ENCODE measurements around the gene LYRM7.
A peak's percentile ranks its signal among the peaks of the same experiment; 100 is the strongest.
"Not testable (repeated sequence)": the region's sequence is repeated elsewhere in the genome, so short reads cannot be mapped to it uniquely, and the experiment has no call there.

Gene LYRM7

GRCh38 chr5:131170540-131171275, at the start of gene LYRM7:
LYRM7 (plus strand) TSS chr5:131170944; CDS start chr5:131171021, 77 bp downstream.
- peak; percentile 99 for DNase-seq

- DNase-seq: not testable (repeated sequence)
Measured at GRCh38 chr5:131127244-131127643, 43.5 kb upstream of the LYRM7 start.

- no peak for DNase-seq
Measured at GRCh38 chr5:131129306-131129705, 41.4 kb upstream of the LYRM7 start.

GRCh38 chr5:131133091-131133490, 37.7 kb upstream of the LYRM7 start:
- DNase-seq: not testable (repeated sequence)

GRCh38 chr5:131138406-131138805, 32.3 kb upstream of the LYRM7 start:
- peak; percentile 6 for DNase-seq

GRCh38 chr5:131139321-131139720, 31.4 kb upstream of the LYRM7 start:
- no peak for DNase-seq

GRCh38 chr5:131142970-131143617, 27.6 kb upstream of the LYRM7 start:
- no peak for DNase-seq

GRCh38 chr5:131147258-131147657, 23.5 kb upstream of the LYRM7 start:
- no peak for DNase-seq

- DNase-seq: no peak
Measured at GRCh38 chr5:131148835-131149234, 21.9 kb upstream of the LYRM7 start.

- DNase-seq: peak; percentile 70
Measured at GRCh38 chr5:131150408-131150807, 20.3 kb upstream of the LYRM7 start.

- no peak for DNase-seq
Measured at GRCh38 chr5:131151216-131151615, 19.5 kb upstream of the LYRM7 start.

GRCh38 chr5:131156385-131156784, 14.4 kb upstream of the LYRM7 start:
- DNase-seq: no peak

- no peak for DNase-seq
Measured at GRCh38 chr5:131156957-131157356, 13.8 kb upstream of the LYRM7 start.

- DNase-seq: no peak
Measured at GRCh38 chr5:131160134-131160533, 10.6 kb upstream of the LYRM7 start.

GRCh38 chr5:131163276-131164119, 7.2 kb upstream of the LYRM7 start:
- DNase-seq: peak; percentile 6

GRCh38 chr5:131164191-131165118, 6.3 kb upstream of the LYRM7 start:
- peak; percentile 61 for DNase-seq

GRCh38 chr5:131165119-131165727, 5.5 kb upstream of the LYRM7 start, which contains the start of gene HINT1:
HINT1 (minus strand) TSS chr5:131165256; CDS start chr5:131165205, 51 bp downstream.
- DNase-seq: peak; percentile 93

- no peak for DNase-seq
Measured at GRCh38 chr5:131167615-131168014, 3.1 kb upstream of the LYRM7 start.

GRCh38 chr5:131169810-131170539, 769 bp upstream of the LYRM7 start:
- DNase-seq: no peak

- peak; percentile 35 for DNase-seq
Measured at GRCh38 chr5:131171276-131171810, 599 bp downstream of the LYRM7 start.

- no peak for DNase-seq
Measured at GRCh38 chr5:131180407-131180806, 9.7 kb downstream of the LYRM7 start.

All from NCI-H82 (cell line).